NK-92 (cell line): ENCODE measurements around the gene HGFAC.

Experiments used
- DNase-seq: peaks from one replicate; lab custom pipeline; 2025; ENCODE audit not compliant: unreplicated experiment; lab: John Stamatoyannopoulos, UW

The HGFAC gene

GRCh38 chr4:3484057-3484973 lies 42.5 kb downstream of the HGFAC start:
- no peak for DNase-seq

GRCh38 chr4:3485011-3485791 lies 43.4 kb downstream of the HGFAC start:
- DNase-seq = no peak

GRCh38 chr4:3485886-3486540 lies 44.2 kb downstream of the HGFAC start:
- no peak for DNase-seq

- DNase-seq = no peak
These were observed 45.1 kb downstream of the HGFAC start for GRCh38 chr4:3486541-3487540.

GRCh38 chr4:3487861-3488260 lies 46.1 kb downstream of the HGFAC start:
- DNase-seq = no peak

- DNase-seq = no peak
These were observed 47.1 kb downstream of the HGFAC start for GRCh38 chr4:3488820-3489219.

- no peak for DNase-seq
These were observed 47.7 kb downstream of the HGFAC start for GRCh38 chr4:3489451-3489962.

GRCh38 chr4:3491681-3492405 lies 50.1 kb downstream of the HGFAC start:
- no peak for DNase-seq

- no peak for DNase-seq
These were observed 51.3 kb downstream of the HGFAC start for GRCh38 chr4:3492741-3493719.

- no peak for DNase-seq
These were observed 52.1 kb downstream of the HGFAC start for GRCh38 chr4:3493720-3494461.

GRCh38 chr4:3494462-3494871 lies 52.7 kb downstream of the HGFAC start:
- DNase-seq = no peak

- no peak for DNase-seq
These were observed 53.6 kb downstream of the HGFAC start for GRCh38 chr4:3495204-3495975.

- DNase-seq = no peak
These were observed 54.3 kb downstream of the HGFAC start for GRCh38 chr4:3496021-3496420.

- DNase-seq = no peak
These were observed 55.3 kb downstream of the HGFAC start for GRCh38 chr4:3497095-3497494.

GRCh38 chr4:3497523-3498389 lies 56.0 kb downstream of the HGFAC start:
- no peak for DNase-seq

- DNase-seq = no peak
These were observed 56.6 kb downstream of the HGFAC start for GRCh38 chr4:3498407-3498806.
